SK-N-MC (cell line): ENCODE measurements around the gene SLCO4A1.

Source experiments
- EZH2 ChIP-seq: fragments of 200-600 bp; sonication (generic); IDR thresholded peaks from one replicate; pipeline ENCODE4 v1.6.1; 2017; ENCODE audit warnings: antibody characterized with exemption
- POLR2AphosphoS5 ChIP-seq: IDR thresholded peaks from 2 replicates; pipeline ENCODE4 v1.6.1; 2012; ENCODE audit warnings: mild to moderate bottlenecking, low read depth, low read length, borderline replicate concordance

DNA sequence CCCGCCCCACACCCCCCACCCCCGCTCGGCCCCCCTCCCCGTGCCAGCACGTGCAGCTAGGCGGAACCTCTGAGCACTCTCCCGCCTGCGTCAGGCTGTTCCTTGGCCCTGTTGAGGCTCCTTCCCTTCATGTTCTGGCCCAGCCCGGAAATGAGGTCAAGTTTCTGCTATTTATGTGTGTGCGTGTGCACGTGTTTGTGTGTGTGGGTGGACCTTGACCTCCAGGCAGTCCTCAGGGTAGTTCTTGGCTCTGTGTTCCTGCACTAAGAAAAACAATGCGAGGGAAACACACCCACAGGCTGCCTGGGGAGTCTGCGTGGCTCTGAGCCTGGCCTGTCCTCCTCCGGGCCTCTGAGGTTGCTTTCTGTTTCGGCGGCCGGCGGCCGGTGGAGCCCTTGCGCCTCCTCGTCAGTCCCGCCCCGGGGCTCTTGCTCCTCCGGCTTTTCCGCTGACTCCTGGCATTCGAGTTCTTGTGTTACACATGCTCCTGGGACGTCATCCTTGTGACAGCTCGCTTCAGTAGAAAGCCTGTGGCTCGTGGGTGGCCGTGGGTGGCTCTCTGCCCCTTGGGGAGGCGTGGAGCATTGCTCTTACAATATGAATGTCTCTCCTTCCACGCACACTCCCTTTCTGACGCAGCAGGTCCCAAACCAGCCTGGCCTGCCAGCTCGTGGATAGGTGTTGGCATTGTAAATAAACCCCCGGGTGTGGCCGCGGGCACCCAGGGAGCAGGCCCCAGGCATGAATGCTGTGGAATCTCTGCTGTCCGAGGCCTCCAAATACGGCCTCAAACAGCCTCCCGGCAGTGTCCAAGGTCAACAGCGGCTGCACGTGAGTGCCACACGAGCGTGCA is 10.0 kb downstream of the SLCO4A1 start:
- TF ChIP-seq EZH2 (no peak), POLR2AphosphoS5 (no peak)
